IMR-90 (cell line): ENCODE results near the gene ASCL5. TPM values are rescaled to one million over a fixed set of nuclear protein-coding genes. Genes with fewer than 3 reads are reported as not detected.
A peak's percentile ranks its signal among the peaks of the same experiment; 100 is the strongest.

Source experiments
- ATAC-seq: fragments of 200-7000 bp; cut with Tn5 transposase; 2 replicates; pipeline ENCODE4 v1.9.1; 2020; ENCODE audit warnings: low read depth, mild to moderate bottlenecking, moderate library complexity
- BruUV-seq: library from RNA; stranded (reverse); fragments of 400-500 nt; replicated peaks from 2 replicates; lab custom pipeline; 2021; lab: Mats Ljungman, UMichigan
- CTCF ChIA-PET: fragments of 300-600 bp; formaldehyde crosslinking; extraction: SDS; loops from one replicate; lab custom pipeline; 2021; ENCODE audit warnings: antibody characterized with exemption; lab: Yijun Ruan, JAX
- POLR2A ChIA-PET: fragments of 300-600 bp; sonication (Branson Sonifier 250); formaldehyde crosslinking; loops from one replicate; lab custom pipeline; 2022; ENCODE audit warnings: antibody characterized with exemption; ENCODE audit not compliant: unreplicated experiment; lab: Charles Lee
- DNase-seq: peaks from one replicate; pipeline ENCODE4 v3.0.0; 2013
- H2AFZ ChIP-seq: replicated peaks from 2 replicates; pipeline ENCODE3; 2013; ENCODE audit warnings: low read length, mild to moderate bottlenecking; ENCODE audit not compliant: poor library complexity
- H2AK5ac ChIP-seq: 2 replicates; pipeline ENCODE4 v1.6.1; 2013; ENCODE audit warnings: low read depth, low read length, inconsistent platforms
- H2AK9ac ChIP-seq: replicated peaks from 2 replicates; pipeline ENCODE3; 2013; ENCODE audit warnings: mild to moderate bottlenecking, low read depth, low read length, moderate library complexity; ENCODE audit not compliant: poor library complexity
- H2BK120ac ChIP-seq: 2 replicates; pipeline ENCODE4 v1.6.1; 2013; ENCODE audit warnings: low read depth, low read length, inconsistent platforms
- H2BK15ac ChIP-seq: 3 replicates; pipeline ENCODE4 v1.6.1; 2013; ENCODE audit warnings: low read depth, low read length, inconsistent platforms
- H2BK20ac ChIP-seq: 2 replicates; pipeline ENCODE4 v1.6.1; 2013; ENCODE audit warnings: low read depth, mild to moderate bottlenecking, inconsistent platforms, low read length, moderate library complexity
- H2BK5ac ChIP-seq: 2 replicates; pipeline ENCODE4 v1.6.1; 2013; ENCODE audit warnings: mild to moderate bottlenecking, low read depth, low read length, inconsistent platforms; ENCODE audit not compliant: poor library complexity, severe bottlenecking
- H3K14ac ChIP-seq: replicated peaks from 2 replicates; pipeline ENCODE4 v1.6.1; 2013; ENCODE audit warnings: low read depth, low read length, inconsistent platforms
- H3K18ac ChIP-seq: 2 replicates; pipeline ENCODE4 v1.6.1; 2013; ENCODE audit warnings: low read depth, low read length, control low read depth
- H3K23ac ChIP-seq: 2 replicates; pipeline ENCODE4 v1.6.1; 2013; ENCODE audit warnings: low read depth, low read length, inconsistent platforms
- H3K27ac ChIP-seq: 2 replicates; pipeline ENCODE4 v1.5.1; 2013; ENCODE audit warnings: mild to moderate bottlenecking, control low read depth, low read length; ENCODE audit not compliant: insufficient read depth
- H3K27me3 ChIP-seq: 2 replicates; pipeline ENCODE4 v1.6.1; 2013; ENCODE audit warnings: low read length; ENCODE audit not compliant: control insufficient read depth, insufficient read depth
- H3K36me3 ChIP-seq: 2 replicates; pipeline ENCODE4 v1.6.1; 2013; ENCODE audit warnings: low read length, mixed read lengths; ENCODE audit not compliant: control insufficient read depth, insufficient read depth
- H3K4ac ChIP-seq: 2 replicates; pipeline ENCODE4 v1.6.1; 2013; ENCODE audit warnings: low read depth, low read length, inconsistent platforms
- H3K4me1 ChIP-seq: 2 replicates; pipeline ENCODE4 v1.6.1; 2013; ENCODE audit warnings: low read length, mixed read lengths; ENCODE audit not compliant: control insufficient read depth, insufficient read depth
- H3K4me2 ChIP-seq: 2 replicates; pipeline ENCODE4 v1.6.1; 2013; ENCODE audit warnings: low read depth, mild to moderate bottlenecking, control low read depth, low read length, moderate library complexity
- H3K4me3 ChIP-seq: 2 replicates; pipeline ENCODE4 v1.5.1; 2013; ENCODE audit warnings: low read depth, mild to moderate bottlenecking, control low read depth, low read length, moderate library complexity; ENCODE audit not compliant: insufficient read depth
- H3K56ac ChIP-seq: 2 replicates; pipeline ENCODE4 v1.6.1; 2013; ENCODE audit warnings: low read length, inconsistent platforms; ENCODE audit not compliant: insufficient read depth; ENCODE audit errors: extremely low read depth
- H3K79me1 ChIP-seq, 2 experiments: 2 replicates each; pipeline ENCODE4 v1.6.1; 2013; ENCODE audit warnings: low read length in 2 of 2, inconsistent platforms in 1 of 2, low read depth in 1 of 2
- H3K9ac ChIP-seq: 2 replicates; pipeline ENCODE4 v1.6.1; 2013; ENCODE audit warnings: low read depth, low read length, control low read depth
- H3K9me1 ChIP-seq: 2 replicates; pipeline ENCODE4 v1.6.1; 2013; ENCODE audit warnings: low read length, inconsistent platforms; ENCODE audit not compliant: insufficient read depth
- H3K9me3 ChIP-seq: 2 replicates; pipeline ENCODE4 v1.6.1; 2013; ENCODE audit warnings: low read length; ENCODE audit not compliant: control insufficient read depth, insufficient read depth
- H4K20me1 ChIP-seq: 2 replicates; pipeline ENCODE4 v1.6.1; 2013; ENCODE audit warnings: low read length, inconsistent platforms; ENCODE audit not compliant: insufficient read depth
- H4K5ac ChIP-seq: 2 replicates; pipeline ENCODE4 v1.6.1; 2013; ENCODE audit warnings: mild to moderate bottlenecking, low read depth, low read length, control low read depth
- H4K8ac ChIP-seq, 2 experiments: 2 replicates each; pipeline ENCODE4 v1.6.1; 2013; ENCODE audit warnings: low read depth in 2 of 2, low read length in 2 of 2, control low read depth in 1 of 2, inconsistent platforms in 1 of 2
- H4K91ac ChIP-seq: 2 replicates; pipeline ENCODE4 v1.6.1; 2013; ENCODE audit warnings: low read depth, low read length, inconsistent platforms; ENCODE audit not compliant: insufficient read depth
- BHLHE40 ChIP-seq: fragments of 150-350 bp; IDR thresholded peaks from 2 replicates; pipeline ENCODE4 v1.6.1; 2016; ENCODE audit warnings: mild to moderate bottlenecking, low read depth, low read length
- MAZ ChIP-seq: IDR thresholded peaks from 2 replicates; pipeline ENCODE4 v1.6.1; 2012; ENCODE audit warnings: low read depth, mild to moderate bottlenecking, low read length, improper control_type of control experiment, moderate library complexity, borderline replicate concordance
- MXI1 ChIP-seq: IDR thresholded peaks from 2 replicates; pipeline ENCODE4 v1.6.1; 2012; ENCODE audit warnings: low read depth, mild to moderate bottlenecking, low read length, moderate library complexity, borderline replicate concordance
- POLR2A ChIP-seq: IDR thresholded peaks from 2 replicates; pipeline ENCODE4 v1.6.1; 2012; ENCODE audit warnings: mild to moderate bottlenecking, low read depth, low read length
- RCOR1 ChIP-seq: IDR thresholded peaks from 2 replicates; pipeline ENCODE4 v1.6.1; 2012; ENCODE audit warnings: mild to moderate bottlenecking, low read length, improper control_type of control experiment; ENCODE audit not compliant: insufficient replicate concordance
- RFX5 ChIP-seq: IDR thresholded peaks from 2 replicates; pipeline ENCODE4 v1.8.0; 2012; ENCODE audit warnings: low read depth, mild to moderate bottlenecking, low read length, moderate library complexity
- SMC3 ChIP-seq: fragments of 150-350 bp; IDR thresholded peaks from 2 replicates; pipeline ENCODE4 v1.6.1; 2016; ENCODE audit warnings: low read depth, mild to moderate bottlenecking, antibody characterized with exemption, low read length, moderate library complexity
- WGBS, 2 experiments: methylation state at CpG; one replicate each; pipeline versions ENCODE4 v1.1.5 to v1.1.7; 2013; ENCODE audit warnings: missing lambda C conversion rate in 2 of 2; ENCODE audit not compliant: insufficient read length in 1 of 2; ENCODE audit errors: extremely low coverage in 2 of 2; 5-methylcytosine and 5-hydroxymethylcytosine counted together
- dilution Hi-C: fragments of 300-500 bp; cut with HindIII; formaldehyde crosslinking; loops from one replicate; pipeline ENCODE4 v1.14.3; 2018; ENCODE audit warnings: low sequenced_read_pairs; ENCODE audit not compliant: unreplicated experiment
- in situ Hi-C: fragments of 300-500 bp; cut with MboI; formaldehyde crosslinking; loops from 3 replicates; pipeline ENCODE4 v1.14.3; 2019; ENCODE audit warnings: low sequenced_read_pairs, inconsistent platforms, mixed read lengths
- intact Hi-C: fragments of 100-400 bp; cut with micrococcal nuclease; formaldehyde crosslinking; loops from 2 replicates; pipeline ENCODE4 v1.10.0; 2022
- polyA plus RNA-seq, 3 experiments: library from polyadenylated mRNA; depleted of rRNA; stranded (reverse); fragments of >200 nt; gene quantifications; 2 replicates each; pipeline ENCODE4 v1.2.3, GENCODE V29; 2012; ENCODE audit warnings: low replicate concordance in 1 of 3
- total RNA-seq: library from RNA; depleted of rRNA; stranded (reverse); fragments of >200 nt; gene quantifications from 2 replicates; pipeline ENCODE4 v1.2.3, GENCODE V29; 2012
- TF ChIP-seq, protein P1 (sequence below): conservative IDR thresholded peaks from 2 replicates; pipeline ENCODE4 v1.5.1; 2012; ENCODE audit warnings: mild to moderate bottlenecking, low read depth, low read length, improper control_type of control experiment
- TF ChIP-seq, protein P2 (sequence below): fragments of 150-350 bp; IDR thresholded peaks from 2 replicates; pipeline ENCODE4 v1.6.1; 2016; ENCODE audit warnings: low read depth, mild to moderate bottlenecking, low read length, moderate library complexity, borderline replicate concordance

The ASCL5 gene
- total and polyA plus RNA-seq, 2 of the 4 experiments (the other 2 are of a cell fraction): not detected

DNA sequence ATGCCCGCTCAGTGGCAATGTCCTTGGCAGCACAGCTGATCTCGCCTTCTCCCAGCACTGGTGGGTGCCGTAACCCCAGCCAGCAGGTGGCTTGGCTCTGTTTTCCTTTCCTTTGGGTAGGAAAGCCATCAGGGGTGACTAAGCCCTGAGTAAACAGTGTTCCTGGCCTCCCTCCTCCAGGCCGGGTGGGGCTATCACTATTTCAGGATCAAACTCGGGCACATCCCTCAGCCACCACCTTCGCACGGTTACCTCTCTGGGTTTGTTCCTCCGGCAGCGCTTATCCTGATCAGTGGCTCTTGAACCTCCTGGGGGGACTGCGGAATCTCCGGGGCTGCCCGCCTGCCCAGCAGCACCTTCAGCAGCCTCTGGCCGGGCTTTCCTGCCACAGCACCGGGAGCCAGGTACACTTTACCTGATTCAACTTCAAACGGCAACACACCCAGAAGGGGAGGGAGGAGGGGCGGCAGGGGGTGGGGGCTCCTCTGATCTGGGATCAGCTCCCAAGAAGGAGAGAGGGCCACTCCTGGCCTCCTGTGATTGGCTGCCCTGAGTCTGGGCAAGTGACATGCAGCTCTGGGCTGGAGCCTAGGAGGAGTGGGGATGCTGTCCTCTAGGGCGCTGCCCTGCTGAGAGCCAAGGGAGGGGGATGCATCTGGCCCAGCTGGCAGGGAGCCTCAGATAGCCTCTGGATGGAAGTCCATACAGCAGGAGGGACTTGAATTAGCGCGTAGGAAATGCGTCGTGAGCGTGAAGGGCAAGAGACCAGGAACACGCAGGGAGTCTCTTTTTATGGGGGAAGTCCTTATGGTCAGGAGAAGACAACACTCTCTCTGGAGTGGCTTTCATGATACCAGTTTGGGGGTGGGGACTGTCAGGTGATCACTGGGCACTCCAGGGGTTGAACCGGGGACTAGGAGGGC is at the start of gene ASCL5 (continued):
- TF ChIP-seq POLR2A (no peak), MAZ (peak; percentile 56; the same call in 1 of the 2 replicates), BHLHE40 (no peak), RFX5 (no peak), RCOR1 (no peak)

DNA sequence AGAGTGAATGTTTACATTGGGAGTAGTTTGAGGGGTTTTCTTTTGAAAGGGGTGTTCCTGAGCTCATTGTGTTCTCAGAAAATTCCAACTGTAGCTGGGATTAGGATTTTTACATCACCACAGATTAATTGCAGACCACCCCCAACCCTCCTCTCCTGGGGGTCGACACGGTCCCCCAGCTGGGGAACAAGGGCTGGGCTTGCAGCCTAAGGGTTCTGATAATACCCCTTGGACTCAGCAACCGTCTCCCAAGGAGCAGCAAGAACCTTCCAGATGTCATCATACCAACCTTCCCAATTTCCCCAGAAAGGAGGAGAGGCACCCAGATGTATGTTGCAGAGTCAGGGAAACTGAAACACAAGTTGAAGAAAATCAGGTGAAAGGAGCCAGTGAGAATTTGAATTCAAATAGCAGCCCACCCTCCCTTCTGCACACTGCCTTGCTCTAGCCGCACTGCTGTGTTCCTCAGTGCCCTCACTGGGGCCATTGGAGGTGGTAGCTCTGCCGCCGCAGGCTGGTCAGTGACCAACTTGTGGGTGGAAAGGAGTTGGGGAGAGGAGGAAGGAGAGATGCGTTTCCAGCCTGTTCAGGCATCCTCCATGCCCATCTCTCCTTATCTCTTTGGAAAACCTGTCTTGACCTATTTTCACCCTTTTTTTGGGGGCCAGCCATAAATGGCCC is 49.0 kb upstream of the ASCL5 start:
- Histone ChIP-seq H2AK9ac (no peak overlapping the region), H4K20me1 (no peaks in the 10 kb centered on the region), H2BK120ac (no peak overlapping the region), H3K4me1 (0 out of 2 replicates have a peak, but pooled peaks cover 2% of the 10 kb centered on the region), H4K8ac (no peak overlapping the region), H3K79me1 (no peaks in the 10 kb centered on the region), H4K5ac (no peak overlapping the region), H2BK20ac (no peak overlapping the region), H3K36me3 (no peaks in the 10 kb centered on the region), H3K9ac (no peak overlapping the region), H3K9me1 (no peaks in the 10 kb centered on the region), H2BK5ac (no peak overlapping the region), H3K27ac (no peak overlapping the region), H2BK15ac (no peak overlapping the region), H3K14ac (no peak overlapping the region), H2AFZ (no peak overlapping the region), H3K4ac (no peak overlapping the region), H3K9me3 (peaks cover 7% of the 10 kb centered on the region), H3K18ac (no peak overlapping the region), H3K56ac (no peak overlapping the region), H3K4me2 (no peak overlapping the region), H2AK5ac (no peak overlapping the region), H3K4me3 (no peak overlapping the region), H3K23ac (no peak overlapping the region), H3K27me3 (peaks cover 13% of the 10 kb centered on the region), H4K91ac (no peak overlapping the region)
- dilution Hi-C loops: no loop called here
- intact Hi-C loops: no loop called here
- no TSS peak for BruUV-seq
- in situ Hi-C loops: no loop called here
- TF ChIP-seq, protein P1, sequence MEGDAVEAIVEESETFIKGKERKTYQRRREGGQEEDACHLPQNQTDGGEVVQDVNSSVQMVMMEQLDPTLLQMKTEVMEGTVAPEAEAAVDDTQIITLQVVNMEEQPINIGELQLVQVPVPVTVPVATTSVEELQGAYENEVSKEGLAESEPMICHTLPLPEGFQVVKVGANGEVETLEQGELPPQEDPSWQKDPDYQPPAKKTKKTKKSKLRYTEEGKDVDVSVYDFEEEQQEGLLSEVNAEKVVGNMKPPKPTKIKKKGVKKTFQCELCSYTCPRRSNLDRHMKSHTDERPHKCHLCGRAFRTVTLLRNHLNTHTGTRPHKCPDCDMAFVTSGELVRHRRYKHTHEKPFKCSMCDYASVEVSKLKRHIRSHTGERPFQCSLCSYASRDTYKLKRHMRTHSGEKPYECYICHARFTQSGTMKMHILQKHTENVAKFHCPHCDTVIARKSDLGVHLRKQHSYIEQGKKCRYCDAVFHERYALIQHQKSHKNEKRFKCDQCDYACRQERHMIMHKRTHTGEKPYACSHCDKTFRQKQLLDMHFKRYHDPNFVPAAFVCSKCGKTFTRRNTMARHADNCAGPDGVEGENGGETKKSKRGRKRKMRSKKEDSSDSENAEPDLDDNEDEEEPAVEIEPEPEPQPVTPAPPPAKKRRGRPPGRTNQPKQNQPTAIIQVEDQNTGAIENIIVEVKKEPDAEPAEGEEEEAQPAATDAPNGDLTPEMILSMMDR: no peak
- TF ChIP-seq SMC3: no peak
- no peak for TF ChIP-seq RFX5
- TF ChIP-seq, protein P2, sequence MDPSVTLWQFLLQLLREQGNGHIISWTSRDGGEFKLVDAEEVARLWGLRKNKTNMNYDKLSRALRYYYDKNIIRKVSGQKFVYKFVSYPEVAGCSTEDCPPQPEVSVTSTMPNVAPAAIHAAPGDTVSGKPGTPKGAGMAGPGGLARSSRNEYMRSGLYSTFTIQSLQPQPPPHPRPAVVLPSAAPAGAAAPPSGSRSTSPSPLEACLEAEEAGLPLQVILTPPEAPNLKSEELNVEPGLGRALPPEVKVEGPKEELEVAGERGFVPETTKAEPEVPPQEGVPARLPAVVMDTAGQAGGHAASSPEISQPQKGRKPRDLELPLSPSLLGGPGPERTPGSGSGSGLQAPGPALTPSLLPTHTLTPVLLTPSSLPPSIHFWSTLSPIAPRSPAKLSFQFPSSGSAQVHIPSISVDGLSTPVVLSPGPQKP: no peak
- no peak for TF ChIP-seq MXI1
- no peak for ATAC-seq
- ChIA-PET CTCF (no interaction called here), POLR2A (no interaction called here)
- no CpG with 5 or more reads among the region's 7 CpGs for WGBS, 2 experiments
- no peak for DNase-seq
